NAMALWA (cell line): ENCODE results near the gene GHRH.

Experiments used
- DNase-seq: peaks from one replicate; pipeline ENCODE4 v3.0.0-alpha.2; 2015; ENCODE audit warnings: low spot score

The GHRH gene

DNA sequence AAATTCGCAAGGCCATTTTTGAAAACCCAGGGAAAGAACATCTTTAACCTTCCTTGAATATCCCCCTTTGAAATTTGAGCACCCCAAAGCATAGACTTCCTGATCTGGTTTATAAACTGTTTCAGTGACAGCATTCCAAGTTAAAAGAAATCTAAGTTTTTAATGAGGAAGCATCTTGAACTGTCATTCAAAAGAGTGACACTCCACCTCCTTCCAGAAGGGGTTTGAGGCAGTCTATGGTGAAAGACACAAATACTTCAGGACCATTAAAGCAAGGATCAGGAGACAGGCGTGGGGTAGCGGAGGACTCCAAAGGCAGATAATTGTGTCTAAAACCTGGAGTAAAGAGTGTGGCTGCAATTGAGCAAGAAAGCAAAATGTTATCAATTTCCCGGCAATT, 691 bp downstream of the GHRH start:
- DNase-seq = no peak

DNA sequence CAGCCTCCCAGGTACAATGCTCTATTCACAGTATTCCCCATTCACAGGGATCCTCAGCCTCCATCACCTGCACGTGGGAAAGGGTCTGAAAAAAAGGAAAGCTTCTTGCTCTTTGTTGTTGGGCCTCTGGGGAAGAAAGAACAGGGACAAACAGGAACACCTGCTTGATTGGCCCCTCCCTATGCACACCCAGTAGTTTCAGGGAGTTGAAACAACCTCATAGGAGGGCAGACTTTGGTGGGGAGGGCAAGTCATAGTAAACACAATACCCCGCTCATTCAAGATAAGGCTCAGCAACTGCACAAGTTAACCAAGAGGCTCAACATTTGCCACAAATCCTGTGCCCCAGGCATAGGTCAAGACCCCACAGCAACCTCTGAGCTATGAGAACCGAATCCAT, 1.7 kb downstream of the GHRH start:
- no peak for DNase-seq

DNA sequence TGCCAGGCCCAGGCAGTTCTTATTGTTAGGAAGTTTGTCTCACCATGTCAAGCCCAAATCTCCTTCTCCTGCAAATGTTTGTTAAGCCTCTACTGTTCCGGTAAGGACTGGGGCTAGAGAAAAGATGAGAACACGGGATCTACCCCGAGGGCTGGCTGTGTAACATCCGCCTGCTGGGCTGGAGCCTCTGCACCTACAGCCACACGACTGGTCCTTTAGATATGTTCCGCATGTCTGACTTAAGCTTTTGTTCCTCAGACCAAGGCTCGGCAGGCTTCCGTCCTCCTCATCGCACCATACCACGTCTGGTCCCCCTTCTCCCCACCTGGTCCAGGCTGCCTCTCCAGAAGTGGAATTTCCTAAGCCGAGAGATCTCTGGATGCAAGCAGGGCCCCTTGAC, 2.6 kb downstream of the GHRH start:
- DNase-seq = no peak

DNA sequence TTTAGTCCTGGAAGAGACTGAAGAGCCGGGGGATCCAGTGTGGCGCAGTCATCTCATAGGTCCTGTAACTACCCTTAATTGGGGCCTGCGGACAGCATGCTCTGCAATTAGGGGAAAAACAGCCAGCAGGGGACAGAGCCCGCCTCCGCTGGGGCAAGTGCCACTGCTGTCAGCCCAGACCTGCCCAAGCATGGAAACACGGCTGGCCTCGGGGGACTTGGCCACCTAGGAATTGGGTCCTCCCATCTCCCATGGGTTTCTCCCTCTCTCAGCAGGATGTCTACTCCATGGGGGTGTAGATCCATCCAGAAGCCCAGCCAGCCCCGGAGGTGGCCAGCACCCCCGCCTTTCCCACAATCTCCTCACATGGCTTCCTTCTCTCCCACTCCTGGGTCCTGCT, 3.6 kb downstream of the GHRH start:
- DNase-seq = no peak

DNA sequence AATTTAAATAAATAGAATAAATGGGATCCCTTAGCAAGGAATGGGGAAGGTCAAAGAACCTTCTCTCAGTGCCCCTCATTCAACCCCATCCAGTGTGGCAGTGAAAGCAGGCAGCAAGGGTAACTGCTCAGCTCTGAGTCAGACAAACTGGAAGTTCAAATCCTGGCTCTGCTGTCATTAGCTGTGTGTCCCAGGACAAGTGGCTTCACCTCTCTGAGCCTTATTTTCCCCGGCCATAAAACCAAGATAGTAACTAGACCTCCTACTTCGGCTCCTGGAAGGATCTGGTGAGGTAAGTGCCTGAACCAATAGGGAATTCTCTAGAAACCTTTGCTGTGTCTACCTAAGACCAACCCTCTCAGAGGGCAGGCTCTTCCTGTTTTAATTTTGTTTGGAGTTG, 4.1 kb downstream of the GHRH start:
- no peak for DNase-seq

DNA sequence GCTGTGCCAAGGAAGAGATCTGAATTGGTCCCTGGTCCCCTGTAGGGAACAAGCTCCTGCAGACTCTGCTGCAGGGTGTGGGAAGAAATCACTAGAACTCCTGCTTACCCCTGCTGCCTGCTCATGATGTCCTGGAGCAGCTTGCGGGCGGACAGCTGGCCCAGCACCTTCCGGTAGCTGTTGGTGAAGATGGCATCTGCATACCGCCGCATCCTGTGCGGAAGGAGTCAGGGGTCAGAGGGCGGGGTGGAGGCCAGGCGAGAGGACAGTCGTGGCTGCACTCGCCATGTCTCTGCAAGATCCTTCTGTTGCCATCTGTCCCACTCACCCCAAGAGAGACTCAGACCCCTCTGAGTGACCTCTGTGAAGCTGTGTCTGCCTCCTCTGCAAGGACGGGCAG, 5.3 kb downstream of the GHRH start:
- DNase-seq = no peak

DNA sequence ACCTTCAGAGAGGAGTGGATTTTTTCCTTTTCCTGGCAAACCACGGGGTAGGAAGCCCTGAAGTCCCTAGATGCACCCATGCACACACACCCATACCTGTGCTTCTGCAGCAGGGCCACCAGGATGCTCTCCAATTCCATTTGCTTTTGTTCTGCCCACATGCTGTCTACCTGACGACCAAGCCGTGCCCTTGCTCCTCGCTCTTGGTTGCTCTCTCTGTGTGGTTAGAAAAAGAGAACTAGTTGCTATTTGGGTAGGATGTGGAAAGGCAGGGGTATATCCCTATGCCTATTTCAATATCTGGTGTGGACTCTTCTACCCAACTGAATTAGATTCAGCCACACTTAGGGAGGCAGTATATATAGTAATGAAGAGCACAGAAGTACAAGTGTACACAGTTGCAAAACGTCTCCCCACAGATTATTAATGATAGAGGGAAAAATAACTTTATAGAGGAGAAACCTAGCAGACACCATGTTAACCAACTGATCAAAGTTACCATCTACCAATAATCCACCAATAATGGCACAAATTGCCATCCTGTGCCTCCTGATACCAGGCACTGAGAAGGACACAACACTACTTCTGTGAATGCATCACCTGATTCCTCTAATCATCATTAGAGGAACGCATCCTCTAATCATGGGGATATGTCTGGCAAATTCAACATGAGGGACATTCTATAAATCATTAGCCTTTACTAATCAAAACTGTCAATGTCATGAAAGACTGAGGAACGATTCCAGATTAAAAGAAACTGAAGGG, 7.3 kb downstream of the GHRH start:
- DNase-seq = no peak

DNA sequence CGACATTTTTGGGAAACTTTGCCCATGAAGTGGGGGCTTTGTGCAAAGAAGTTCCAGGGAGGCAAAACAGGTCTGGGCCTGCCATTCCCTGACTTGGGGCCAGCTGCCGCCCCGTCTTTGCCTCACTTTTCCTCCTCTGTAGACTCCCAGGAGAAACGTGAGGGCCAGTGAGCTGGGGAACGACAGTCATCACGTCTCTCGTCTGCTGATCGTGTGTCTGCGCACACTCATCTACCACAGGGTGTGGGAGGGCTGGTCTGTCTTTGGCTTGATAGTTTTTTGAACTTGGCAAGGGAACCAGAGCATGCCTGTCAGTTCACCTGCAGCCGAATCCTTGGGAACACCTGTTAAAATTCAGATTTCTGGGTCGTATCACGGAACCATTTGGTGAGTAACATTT, 8.5 kb downstream of the GHRH start:
- DNase-seq = no peak

DNA sequence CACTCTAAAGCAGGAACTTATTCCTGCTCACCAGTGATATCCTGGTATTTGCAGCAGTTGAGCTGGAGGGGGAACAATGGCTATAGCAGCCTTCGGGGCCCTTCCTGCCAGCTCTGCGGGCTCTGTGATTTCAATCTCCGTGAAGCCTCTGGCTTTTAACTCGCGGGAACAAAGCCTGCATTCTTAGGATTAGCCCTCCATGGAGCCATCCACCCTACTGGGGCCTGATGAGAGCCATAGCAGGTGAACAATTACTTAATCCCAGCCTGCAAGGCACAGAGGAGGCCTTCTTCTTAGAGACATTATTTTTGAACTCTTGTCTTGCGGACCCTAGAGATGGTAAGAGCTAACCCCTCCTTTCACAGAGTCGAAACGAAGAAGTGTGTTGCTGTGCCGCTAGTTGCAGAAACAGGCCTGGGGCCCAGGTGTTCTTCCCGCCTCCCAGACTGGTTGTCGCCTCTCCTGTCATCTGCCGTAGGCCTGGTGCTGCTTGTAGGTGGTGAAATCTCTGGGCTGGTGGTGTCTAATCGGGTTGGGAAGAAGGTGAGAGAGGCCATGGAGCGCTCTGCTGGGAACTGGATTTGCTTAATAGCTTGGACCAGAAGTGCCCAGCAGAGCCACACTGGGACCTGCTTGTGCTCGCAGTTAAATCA, 9.7 kb downstream of the GHRH start:
- no peak for DNase-seq

DNA sequence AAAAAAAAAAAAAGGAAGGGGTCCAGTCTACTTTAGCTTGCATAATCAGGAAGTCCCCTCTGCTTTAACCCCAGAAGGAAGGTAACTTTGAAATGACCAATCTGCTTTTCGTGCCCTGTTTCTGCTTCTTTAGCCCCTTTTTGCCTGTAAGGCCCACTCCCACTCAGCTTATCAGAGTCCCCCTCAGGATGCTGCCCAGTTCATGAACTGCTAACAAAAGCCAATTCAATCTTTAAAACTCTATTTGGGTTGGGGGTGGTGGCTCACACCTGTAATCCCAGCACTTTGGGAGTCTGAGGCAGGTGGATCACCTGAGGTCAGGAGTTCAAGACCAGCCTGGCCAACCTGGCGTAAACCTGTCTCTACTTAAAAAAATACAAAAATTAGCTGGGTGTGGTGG, 12.3 kb downstream of the GHRH start:
- no peak for DNase-seq

DNA sequence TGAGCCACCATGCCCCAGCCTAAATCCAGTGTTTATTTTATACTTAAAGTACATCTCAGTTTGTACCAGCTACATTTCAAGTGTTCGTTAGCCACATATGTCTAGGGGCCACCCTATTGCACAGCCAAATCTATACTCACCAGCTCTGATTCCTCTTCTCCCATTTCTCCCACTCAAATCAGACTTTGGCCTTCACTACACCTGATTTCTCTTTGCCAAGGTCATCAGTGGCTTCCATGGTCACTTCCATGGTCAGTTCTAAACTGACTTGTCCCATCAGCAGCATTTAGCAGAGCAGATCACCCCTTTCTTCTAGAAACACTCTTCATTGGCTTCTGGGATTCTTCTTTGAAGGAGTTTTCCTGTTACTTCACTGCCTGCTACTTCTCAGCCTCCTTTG, 14.1 kb downstream of the GHRH start:
- DNase-seq = no peak

DNA sequence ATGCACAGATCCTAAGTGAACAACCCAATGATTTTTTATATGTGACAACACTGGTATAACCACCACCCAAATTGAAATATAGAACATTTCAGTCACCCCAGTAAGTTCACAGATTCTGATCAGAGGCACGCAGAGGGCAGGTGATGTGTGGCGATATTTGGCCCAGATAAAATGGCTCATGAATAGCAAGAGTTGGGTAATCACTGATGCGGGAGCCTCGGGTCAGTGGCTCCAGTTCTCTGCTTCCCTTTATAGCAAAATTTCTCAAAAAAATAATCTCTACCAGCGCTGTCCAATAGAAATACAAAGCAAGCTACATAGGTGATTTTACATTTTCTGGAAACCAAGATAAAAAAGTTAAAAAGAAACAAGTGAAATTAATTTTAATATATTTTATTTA, 14.9 kb downstream of the GHRH start:
- no peak for DNase-seq

DNA sequence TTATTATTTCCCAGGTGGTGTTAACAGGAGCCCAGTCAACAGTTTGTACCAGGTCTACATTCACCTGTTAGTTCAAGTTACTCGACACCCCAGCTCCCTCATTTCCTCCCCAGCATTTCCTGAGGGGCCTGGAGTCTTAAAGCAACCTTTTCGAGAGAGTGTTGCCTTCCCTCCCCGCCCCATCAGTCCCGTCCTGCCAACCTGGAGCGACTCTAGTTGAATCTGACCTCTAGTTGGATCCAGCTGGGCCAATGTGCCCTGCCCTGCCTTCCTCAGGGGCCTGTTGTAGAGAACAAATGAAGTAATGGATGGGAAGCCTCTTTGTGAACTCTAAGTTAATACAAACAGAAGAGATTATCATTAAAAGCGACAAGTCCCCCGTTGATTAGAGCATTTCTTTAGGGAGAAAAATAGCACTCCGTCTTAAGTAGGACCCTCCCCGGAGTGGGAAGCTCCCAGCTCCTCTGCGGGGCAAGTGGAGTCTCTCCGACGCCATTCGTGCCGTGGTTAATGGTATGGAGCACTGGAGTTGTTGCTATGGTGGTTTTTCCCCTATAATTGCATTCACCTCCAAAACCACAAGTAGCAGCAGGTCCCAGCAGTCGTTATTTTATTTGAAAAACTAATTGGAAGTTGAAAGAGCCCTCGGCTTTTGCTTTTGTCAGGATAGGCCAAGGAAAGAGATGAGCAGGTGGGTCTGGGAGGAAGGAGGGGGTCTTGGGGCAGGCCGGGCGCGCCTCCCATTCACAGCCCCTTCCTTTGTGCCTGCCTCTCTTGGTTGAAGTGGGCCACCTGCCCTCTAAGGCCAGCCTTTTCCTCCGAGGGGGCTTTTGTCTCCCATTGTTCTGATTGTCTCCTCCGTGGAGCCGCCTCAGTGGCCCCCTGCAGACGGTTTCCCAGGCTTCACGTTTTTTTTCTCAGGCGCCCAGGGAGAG, 16.1 kb downstream of the GHRH start:
- no peak for DNase-seq

DNA sequence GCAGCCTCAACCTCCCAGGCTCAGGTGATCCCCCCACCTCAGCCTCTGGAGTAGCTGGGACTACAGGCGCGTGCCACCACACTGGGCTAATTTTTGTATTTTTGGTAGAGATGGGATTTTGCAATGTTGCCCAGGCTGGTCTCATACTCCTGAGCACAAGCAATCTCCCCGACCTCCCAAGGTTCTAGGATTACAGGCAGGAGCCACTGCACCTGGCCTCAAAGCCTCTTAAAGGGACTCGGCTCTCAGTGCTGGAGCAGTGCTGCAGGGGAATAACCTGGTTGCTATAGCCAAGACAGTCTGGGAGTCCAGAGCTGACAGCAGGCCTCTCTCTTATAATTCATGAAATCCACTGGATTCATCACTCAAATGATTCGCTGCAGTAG, 17.0 kb downstream of the GHRH start:
- no peak for DNase-seq

DNA sequence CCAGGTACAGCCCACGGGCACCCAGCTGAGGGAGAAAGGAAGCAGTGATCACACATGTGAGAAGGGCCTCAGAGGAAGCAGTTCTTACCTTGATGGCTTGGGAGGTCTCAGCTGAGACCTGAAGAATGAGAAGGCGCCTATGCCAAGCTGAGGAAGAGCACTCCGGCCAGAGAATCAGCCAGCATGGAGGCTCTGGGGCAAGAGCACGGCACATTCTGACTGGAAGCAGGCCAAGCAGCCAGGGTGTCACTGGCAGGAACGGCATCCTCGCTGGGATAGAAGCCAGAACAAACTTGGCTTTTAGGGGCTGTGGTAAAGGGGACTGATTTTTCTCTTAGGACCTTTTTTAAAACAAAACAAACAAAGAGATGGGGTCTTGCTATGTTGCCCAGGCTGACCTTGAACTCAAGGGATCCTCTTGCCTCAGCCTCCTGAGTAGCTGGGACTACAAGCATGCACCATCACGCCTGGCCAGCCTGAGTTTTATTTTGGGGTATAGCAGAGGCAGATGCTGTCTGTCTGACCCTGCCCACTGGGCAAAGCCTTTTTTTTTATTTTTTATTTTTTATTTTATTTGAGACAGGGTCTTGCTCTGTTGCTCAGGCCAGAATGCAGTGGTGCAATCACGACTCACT, 17.6 kb downstream of the GHRH start:
- DNase-seq = no peak

DNA sequence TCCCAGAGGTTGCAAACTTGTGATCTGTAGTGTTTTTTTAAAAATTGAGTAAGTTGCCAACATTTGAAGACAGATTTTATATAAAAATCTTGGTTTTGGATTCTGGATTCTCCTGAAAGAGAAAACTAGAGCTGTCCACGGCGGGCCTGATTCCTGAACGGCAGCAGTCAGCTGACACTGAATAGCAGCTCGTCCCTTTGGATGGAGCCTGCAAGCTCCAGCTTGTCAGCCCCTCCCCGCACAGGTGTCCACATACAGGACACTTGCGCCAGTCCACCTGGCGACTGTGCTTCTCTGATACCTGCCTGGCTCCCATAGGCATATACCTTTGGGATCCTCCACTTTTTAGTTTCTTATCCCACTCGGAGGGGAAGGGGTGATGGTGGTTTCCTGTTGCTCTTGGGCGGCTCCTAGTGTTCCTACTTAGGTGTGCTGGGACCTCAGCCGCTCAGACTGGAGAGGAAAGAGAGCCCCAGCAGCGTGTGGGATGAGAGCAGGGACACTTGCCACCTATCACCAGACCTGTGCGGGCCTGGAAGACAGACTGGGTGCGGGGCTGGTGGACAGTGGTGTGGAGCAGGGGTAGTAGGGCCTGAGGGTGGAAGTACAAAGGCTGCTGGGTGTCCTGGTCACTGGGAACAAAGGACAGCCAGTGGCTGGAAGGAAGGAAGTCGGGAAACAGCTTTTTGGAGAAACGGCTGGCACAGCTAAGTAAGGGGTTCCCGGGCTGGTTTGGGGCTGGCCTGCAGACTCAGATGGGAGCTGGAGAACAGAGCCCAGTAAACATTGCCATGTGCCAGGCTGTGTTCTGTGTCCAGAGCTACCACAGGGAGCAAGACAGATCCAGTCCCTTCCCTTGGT, 18.3 kb downstream of the GHRH start:
- DNase-seq = no peak

DNA sequence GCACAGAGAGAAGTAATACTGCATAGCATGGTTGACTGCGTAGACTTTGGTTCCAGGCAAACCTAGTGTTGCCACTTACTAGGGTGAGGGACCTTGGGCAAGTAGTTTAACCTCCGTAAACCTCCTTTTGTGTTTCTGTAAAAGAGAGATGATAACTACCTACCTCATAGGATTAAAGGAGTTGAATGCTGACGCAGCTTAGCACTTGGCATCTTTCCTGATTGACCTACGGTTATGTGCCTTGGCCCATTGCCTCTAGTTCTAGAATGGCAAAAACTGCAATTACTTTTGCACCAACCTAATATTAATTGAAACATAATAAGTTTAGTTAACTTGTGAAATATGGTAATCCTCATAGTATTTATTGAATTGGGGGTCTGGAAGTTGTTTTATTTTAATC, 19.1 kb downstream of the GHRH start:
- no peak for DNase-seq

DNA sequence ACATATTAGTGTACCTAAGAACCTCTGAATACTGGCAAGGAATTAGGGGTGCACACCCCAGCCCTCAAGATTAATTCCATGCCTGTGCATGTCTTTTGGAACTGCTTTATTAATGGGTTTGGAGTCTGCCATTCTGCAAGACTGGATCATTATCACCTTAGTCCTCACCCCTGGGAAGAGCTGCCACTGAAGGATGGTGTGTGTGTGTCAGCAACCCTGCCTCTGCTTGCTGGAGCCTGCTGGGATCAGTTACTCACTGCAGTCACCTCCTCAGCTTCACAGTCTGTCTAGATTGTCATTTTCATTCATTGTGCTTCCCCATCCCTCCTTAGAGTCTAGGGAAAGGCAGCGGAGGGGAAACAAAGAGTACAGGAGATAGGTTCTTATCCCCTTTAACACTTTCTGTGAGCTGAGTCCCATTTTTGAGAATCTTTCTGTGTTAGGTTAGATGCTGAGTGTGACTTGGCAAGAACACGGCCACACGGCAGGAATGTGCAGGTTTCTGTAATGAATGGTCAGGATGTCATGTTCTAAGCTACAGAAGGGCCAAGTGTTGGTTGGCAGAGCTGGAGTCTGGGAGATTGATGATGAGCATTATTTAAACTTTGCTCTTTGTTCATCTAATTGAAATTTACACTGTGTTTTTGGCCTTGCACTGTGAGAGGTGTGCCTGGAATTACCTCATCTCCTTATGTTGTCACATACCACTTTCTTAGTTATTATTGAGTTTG, 21.1 kb downstream of the GHRH start:
- DNase-seq = no peak

DNA sequence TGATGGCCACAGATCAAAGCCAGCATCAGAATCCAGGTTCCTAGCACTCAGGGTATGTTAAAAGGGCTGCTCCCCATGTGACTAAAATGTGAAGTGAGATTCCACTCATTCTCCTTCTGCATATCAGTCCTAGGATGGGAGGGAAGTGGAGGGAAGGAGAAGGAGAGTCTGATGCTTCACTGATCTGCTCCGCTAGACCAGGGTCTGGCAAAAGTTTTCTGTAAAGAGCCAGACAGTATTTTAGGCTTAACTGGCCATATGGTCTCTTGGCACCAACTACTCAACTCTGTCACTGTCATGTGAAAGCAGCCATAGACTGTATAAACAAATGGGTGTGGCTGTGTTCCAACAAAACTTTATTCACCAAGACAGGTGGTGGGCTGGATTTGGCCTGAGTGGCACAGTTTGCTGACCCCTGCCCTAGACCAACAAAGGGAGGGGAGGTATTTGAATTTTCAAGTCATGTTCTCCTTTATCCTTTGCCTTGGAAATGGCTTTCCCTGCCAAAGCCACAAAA, 22.6 kb downstream of the GHRH start:
- DNase-seq = no peak

DNA sequence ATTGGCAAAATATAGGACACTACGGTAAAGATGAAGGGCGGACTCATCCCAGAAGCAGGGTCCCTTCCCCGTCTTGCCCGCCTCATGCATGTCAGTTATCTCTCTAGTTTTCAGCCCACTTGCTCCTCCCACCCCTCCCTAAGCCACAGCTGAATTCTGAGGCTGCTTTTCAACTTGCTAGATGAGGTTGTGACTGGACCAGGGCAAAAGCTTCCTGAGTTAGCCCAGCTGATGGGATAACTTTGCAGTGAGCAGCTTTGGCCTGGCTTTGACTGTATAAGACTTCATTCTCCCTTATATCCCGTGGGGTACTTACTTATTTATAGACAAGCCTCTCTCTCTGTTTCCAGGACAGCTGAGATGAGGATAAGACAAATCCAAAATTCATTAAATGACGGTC, 23.2 kb downstream of the GHRH start:
- no peak for DNase-seq

DNA sequence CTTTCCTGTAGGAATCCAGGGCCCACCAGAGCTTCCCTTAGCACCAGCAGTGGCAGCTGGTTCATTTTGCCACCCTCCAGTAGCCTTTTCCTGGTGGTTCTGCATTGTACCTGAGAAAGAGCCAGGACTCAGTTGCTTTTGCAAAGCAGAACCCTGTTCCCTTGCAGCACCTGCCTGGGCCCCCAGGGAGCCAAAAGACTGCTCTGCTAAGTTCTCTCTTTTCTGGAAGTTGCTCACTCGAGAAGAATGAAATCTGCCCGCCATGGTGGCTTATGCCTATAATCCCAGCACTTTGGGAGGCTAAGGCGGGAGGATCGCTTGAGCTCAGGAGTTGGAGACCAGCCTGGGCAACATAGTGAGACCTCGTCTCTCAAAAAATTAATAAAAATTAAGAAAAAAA, 24.0 kb downstream of the GHRH start:
- DNase-seq = no peak
